Measurements from ENCODE around the gene IFIT1B. TPM values are rescaled to one million over a fixed set of nuclear protein-coding genes. Genes with fewer than 3 reads are reported as not detected.
"Not testable (repeated sequence)": the region's sequence is repeated elsewhere in the genome, so short reads cannot be mapped to it uniquely, and the experiment has no call there.

IFIT1B gene
- total RNA-seq, 2 experiments from 2014 or later: not detected

GRCh38 chr10:89395141-89395540 lies 17.3 kb downstream of the IFIT1B start:
- H3K4me1 Mint-ChIP-seq: peaks cover 53% of the 10 kb centered on the region
- POLR2A ChIA-PET: interaction anchor here (1.6 to 2.5 kb wide), 2 partner anchors 19 to 20 kb away, joined by 3 to 11 read pairs; partner anchors contain the start of gene IFIT5

GRCh38 chr10:89398003-89398749 lies 20.3 kb downstream of the IFIT1B start:
- DNase-seq (no peak), ATAC-seq (ENCODE audit: low read depth) (no peak)
- Mint-ChIP-seq H3K27ac (no peak overlapping the region), H3K36me3 (peaks cover 70% of the 10 kb centered on the region), H3K9me3 (no peaks in the 10 kb centered on the region), H3K27me3 (no peaks in the 10 kb centered on the region), H3K4me1 (peaks cover 50% of the 10 kb centered on the region), H3K4me3 (no peak overlapping the region)
- POLR2A ChIA-PET: interaction anchor here (3.3 kb wide), 1 partner anchor 15 kb away, joined by 18 read pairs; the partner anchor contains the start of gene IFIT5

More at GRCh38 chr10:89395141-89395540, 17.3 kb downstream of the IFIT1B start:
- Mint-ChIP-seq H3K4me3 (peak overlapping the region; percentile 60), H3K27me3 (no peaks in the 10 kb centered on the region), H3K36me3 (peaks cover 43% of the 10 kb centered on the region), H3K9me3 (no peaks in the 10 kb centered on the region), H3K27ac (peak overlapping the region; percentile 30)
- DNase-seq (no peak), ATAC-seq (ENCODE audit: low read depth) (no peak)

DNA sequence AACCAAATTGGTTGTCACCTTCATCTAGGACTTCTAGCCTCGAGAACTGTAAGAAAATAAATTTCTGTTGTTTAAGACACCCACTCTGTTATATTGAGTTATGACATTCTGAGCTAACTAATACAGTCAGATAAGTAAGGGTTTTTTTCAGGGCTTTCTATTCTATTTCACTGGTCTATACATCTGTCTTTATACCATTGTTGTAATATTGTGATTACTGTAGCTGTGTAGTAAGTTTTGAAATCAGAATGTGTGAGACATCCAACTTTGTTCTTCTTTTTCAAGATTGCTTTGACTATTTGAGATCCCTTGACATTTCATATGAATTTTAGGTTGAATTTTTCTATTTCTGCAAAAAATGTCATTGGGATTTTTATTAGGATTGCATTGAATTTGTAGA lies 22.1 kb downstream of the IFIT1B start:
- Mint-ChIP-seq H3K36me3 (peaks cover 87% of the 10 kb centered on the region), H3K4me3 (peak overlapping the region; percentile 3), H3K27me3 (no peaks in the 10 kb centered on the region), H3K27ac (no peak overlapping the region), H3K4me1 (peaks cover 41% of the 10 kb centered on the region), H3K9me3 (no peaks in the 10 kb centered on the region)
- no peak for DNase-seq
- ATAC-seq (ENCODE audit: low read depth): no peak
- POLR2A ChIA-PET: interaction anchor here (3.3 kb wide), 1 partner anchor 14 kb away, joined by 18 read pairs; the partner anchor contains the start of gene IFIT5

DNA sequence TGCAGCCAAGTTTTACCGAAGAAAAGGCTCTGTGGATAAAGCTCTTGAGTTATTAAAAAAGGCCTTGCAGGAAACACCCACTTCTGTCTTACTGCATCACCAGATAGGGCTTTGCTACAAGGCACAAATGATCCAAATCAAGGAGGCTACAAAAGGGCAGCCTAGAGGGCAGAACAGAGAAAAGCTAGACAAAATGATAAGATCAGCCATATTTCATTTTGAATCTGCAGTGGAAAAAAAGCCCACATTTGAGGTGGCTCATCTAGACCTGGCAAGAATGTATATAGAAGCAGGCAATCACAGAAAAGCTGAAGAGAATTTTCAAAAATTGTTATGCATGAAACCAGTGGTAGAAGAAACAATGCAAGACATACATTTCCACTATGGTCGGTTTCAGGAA lies 25.2 kb downstream of the IFIT1B start:
- ATAC-seq (ENCODE audit: low read depth): no peak
- H3K9me3 Mint-ChIP-seq: peaks cover 3% of the 10 kb centered on the region
- no peak overlapping the region for H3K4me3 Mint-ChIP-seq
- H3K27me3 Mint-ChIP-seq: no peaks in the 10 kb centered on the region
- POLR2A ChIA-PET: interaction anchor here (0.6 to 2.8 kb wide), 5 partner anchors 9 to 319 kb away, joined by 3 to 12 read pairs (median 4); partner anchors contain the start of genes IFIT1 and IFIT5
- peaks cover 92% of the 10 kb centered on the region for H3K36me3 Mint-ChIP-seq
- no peak for DNase-seq
- peaks cover 27% of the 10 kb centered on the region for H3K4me1 Mint-ChIP-seq
- no peak overlapping the region for H3K27ac Mint-ChIP-seq

DNA sequence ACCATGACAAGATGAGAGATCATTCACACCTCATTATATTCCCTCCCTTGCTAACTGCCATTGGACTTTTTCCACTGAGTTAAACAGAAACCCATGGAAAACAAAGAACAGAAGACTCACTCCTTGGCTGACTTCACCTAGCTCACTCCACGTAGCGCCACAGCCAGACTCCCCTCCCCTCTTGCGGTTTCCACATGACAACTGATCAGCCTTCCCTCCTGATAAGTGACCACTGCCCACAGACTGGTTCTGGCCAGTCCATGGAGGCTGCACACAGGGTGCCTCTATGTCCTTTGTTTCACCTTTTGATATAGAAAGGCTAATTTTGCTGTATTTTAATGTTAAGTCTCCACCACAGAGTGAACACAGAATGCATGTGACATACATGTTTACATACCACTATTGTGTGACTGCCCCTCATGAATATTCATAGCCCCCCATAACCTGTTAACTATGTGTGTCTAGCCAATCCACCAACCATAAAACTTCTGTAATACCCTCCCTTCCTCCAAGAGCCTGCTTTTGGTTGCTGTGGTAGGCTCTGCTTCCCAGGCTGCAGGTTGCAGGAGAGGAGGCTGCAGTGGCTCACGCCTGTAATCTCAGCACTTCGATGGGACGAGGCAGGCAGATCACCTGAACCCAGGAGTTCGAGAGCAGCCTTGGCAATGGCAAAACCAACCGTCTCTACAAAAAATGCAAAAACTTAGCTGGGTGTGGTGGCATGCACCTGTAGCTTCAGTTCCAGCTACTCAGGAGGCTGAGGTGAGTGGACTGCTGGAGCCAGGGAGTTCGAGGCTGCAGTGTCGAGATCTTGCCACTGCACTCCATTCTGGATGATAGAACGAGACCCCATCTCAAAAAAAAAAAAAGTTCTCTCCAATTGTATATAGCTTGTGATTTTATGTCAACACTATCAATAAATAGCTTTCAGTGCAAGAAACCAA lies 26.5 kb downstream of the IFIT1B start:
- peaks cover 92% of the 10 kb centered on the region for H3K36me3 Mint-ChIP-seq

DNA sequence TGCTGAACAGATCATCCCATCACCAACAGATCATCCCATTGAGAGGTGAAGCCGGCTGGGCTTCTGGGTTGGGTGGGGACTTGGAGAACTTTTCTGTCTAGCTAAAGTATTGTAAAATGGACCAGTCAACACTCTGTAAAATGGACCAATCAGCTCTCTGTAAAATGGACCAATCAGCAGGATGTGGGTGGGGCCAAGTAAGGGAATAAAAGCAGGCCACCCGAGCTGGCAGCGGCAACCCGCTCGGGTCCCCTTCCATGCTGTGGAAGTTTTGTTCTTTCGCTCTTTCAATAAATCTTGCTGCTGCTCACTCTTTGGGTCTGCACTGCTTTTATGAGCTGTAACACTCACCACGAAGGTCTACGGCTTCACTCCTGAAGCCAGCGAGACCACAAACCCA lies 28.3 kb downstream of the IFIT1B start:
- Mint-ChIP-seq H3K27ac (peak overlapping the region; percentile 5), H3K4me1 (peaks cover 11% of the 10 kb centered on the region), H3K9me3 (peaks cover 13% of the 10 kb centered on the region), H3K36me3 (peaks cover 93% of the 10 kb centered on the region)
- ATAC-seq (ENCODE audit: low read depth); DNase-seq; H3K4me3 Mint-ChIP-seq; H3K27me3 Mint-ChIP-seq: not testable (repeated sequence)
- POLR2A ChIA-PET: interaction anchor here (0.6 to 1.0 kb wide), 2 partner anchors 8 to 298 kb away, joined by 3 read pairs; partner anchors contain the start of gene IFIT5

More for the DNA sequence above, 26.5 kb downstream of the IFIT1B start:
- Mint-ChIP-seq H3K4me1 (peaks cover 15% of the 10 kb centered on the region), H3K4me3 (no peak overlapping the region), H3K27me3 (no peaks in the 10 kb centered on the region), H3K9me3 (peaks cover 10% of the 10 kb centered on the region), H3K27ac (no peak overlapping the region)
- POLR2A ChIA-PET: interaction anchor here (1.0 kb wide), 1 partner anchor 8 kb away, joined by 3 read pairs; no protein-coding TSS in a partner anchor
- DNase-seq (no peak), ATAC-seq (ENCODE audit: low read depth) (no peak)

GRCh38 chr10:89407792-89408191 lies 29.9 kb downstream of the IFIT1B start:
- peaks cover 15% of the 10 kb centered on the region for H3K4me1 Mint-ChIP-seq
- DNase-seq; POLR2A ChIA-PET; ATAC-seq (ENCODE audit: low read depth); H3K4me3 Mint-ChIP-seq; H3K27me3 Mint-ChIP-seq; H3K27ac Mint-ChIP-seq: not testable (repeated sequence)
- peaks cover 19% of the 10 kb centered on the region for H3K9me3 Mint-ChIP-seq
- H3K36me3 Mint-ChIP-seq: peaks cover 92% of the 10 kb centered on the region

DNA sequence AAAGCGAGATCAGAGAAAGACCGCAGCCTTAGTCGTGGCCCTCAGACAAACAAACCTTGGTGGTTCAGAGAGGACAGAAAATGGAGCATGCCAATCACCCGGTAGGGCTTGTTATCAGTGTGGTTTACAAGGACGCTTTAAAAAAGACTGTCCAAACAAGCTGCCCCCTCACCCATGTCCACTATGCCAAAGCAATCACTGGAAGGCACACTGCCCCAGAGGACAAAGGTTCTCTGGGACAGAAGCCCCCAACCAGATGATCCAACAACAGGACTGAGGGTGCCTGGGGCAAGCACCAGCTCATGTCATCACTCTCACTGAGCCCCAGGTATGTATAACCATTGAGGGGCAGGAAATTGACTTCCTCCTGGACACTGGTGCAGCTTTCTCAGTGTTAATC lies 31.4 kb downstream of the IFIT1B start:
- H3K27ac Mint-ChIP-seq; H3K4me3 Mint-ChIP-seq; ATAC-seq (ENCODE audit: low read depth); POLR2A ChIA-PET; DNase-seq; H3K27me3 Mint-ChIP-seq: not testable (repeated sequence)
- peaks cover 19% of the 10 kb centered on the region for H3K9me3 Mint-ChIP-seq
- peaks cover 17% of the 10 kb centered on the region for H3K4me1 Mint-ChIP-seq
- H3K36me3 Mint-ChIP-seq: peaks cover 77% of the 10 kb centered on the region

DNA sequence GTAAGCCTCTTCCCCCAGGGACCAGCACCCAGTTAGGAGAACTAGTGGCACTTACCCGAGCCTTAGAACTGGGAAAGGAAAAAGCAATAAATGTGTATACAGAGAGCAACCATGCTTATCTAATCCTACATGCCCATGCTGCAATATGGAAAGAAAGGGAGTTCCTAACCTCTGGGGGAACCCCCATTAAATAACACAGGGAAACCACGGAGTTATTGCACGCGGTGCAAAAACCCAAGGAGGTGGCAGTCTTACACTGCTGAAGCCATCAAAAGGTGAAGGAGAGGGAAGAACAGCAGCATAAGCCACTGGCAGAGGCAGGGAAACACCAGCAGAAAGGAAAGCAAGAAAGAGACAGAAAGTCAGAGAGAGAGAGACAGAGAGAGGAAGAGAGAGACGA lies 32.7 kb downstream of the IFIT1B start:
- peaks cover 19% of the 10 kb centered on the region for H3K9me3 Mint-ChIP-seq
- H3K4me3 Mint-ChIP-seq; POLR2A ChIA-PET; DNase-seq; ATAC-seq (ENCODE audit: low read depth); H3K27me3 Mint-ChIP-seq: not testable (repeated sequence)
- H3K27ac Mint-ChIP-seq: peak overlapping the region; percentile 78
- peaks cover 68% of the 10 kb centered on the region for H3K36me3 Mint-ChIP-seq
- H3K4me1 Mint-ChIP-seq: peaks cover 20% of the 10 kb centered on the region

GRCh38 chr10:89411135-89411534 lies 33.3 kb downstream of the IFIT1B start:
- peaks cover 66% of the 10 kb centered on the region for H3K36me3 Mint-ChIP-seq
- H3K27ac Mint-ChIP-seq; DNase-seq; H3K27me3 Mint-ChIP-seq; H3K4me3 Mint-ChIP-seq; POLR2A ChIA-PET; ATAC-seq (ENCODE audit: low read depth): not testable (repeated sequence)
- H3K4me1 Mint-ChIP-seq: peaks cover 23% of the 10 kb centered on the region
- H3K9me3 Mint-ChIP-seq: peaks cover 19% of the 10 kb centered on the region

GRCh38 chr10:89412276-89412675 lies 34.4 kb downstream of the IFIT1B start:
- POLR2A ChIA-PET: interaction anchor here (0.8 to 6.9 kb wide), 11 partner anchors 9 to 422 kb away, joined by 3 to 170 read pairs (median 8); partner anchors contain the start of genes FAS, IFIT1, IFIT2 and IFIT3

DNA sequence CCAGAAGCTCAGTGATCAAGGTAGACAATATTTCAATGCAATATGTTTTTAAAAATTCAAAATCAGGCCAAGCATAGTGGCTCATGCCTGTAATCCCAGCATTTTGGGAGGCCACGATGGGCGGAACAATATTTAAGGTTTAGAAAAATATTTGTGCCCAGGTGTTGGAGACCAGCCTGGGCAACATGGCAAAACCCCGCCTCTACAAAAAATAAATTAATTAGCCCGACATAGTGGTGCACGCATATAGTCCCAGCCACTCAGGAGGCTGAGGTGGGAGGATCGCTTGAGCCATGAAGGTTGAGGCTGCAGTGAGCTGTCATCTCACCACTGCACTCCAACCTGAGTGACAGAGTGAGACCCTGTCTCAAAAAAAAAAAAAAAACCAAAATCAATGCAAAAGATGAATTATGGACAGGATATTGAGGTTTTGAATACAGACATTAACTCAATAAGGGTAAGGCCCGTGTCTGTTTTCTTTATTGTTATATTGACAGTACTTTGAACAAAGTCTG lies 35.6 kb downstream of the IFIT1B start:
- H3K4me3 Mint-ChIP-seq: peak overlapping the region; percentile 100
- peaks cover 39% of the 10 kb centered on the region for H3K4me1 Mint-ChIP-seq
- POLR2A ChIA-PET: interaction anchor here (1.1 to 6.9 kb wide), 17 partner anchors 11 to 1595 kb away, joined by 3 to 170 read pairs (median 8); partner anchors contain the start of genes ATAD1, FAS, IFIT1 and IFIT2
- no peak for ATAC-seq (ENCODE audit: low read depth)
- peaks cover 13% of the 10 kb centered on the region for H3K9me3 Mint-ChIP-seq
- no peak for DNase-seq
- H3K27ac Mint-ChIP-seq: peak overlapping the region; percentile 98
- H3K36me3 Mint-ChIP-seq: peaks cover 59% of the 10 kb centered on the region
- H3K27me3 Mint-ChIP-seq: no peaks in the 10 kb centered on the region

More at GRCh38 chr10:89412276-89412675, 34.4 kb downstream of the IFIT1B start:
- Mint-ChIP-seq H3K36me3 (peaks cover 64% of the 10 kb centered on the region), H3K4me3 (peak overlapping the region; percentile 69), H3K27ac (peak overlapping the region; percentile 87), H3K9me3 (peaks cover 16% of the 10 kb centered on the region), H3K4me1 (peaks cover 28% of the 10 kb centered on the region)
- ATAC-seq (ENCODE audit: low read depth); H3K27me3 Mint-ChIP-seq: not testable (repeated sequence)
- peak; percentile 49 for DNase-seq
